ENCODE measurements around the gene SMIM33.
A peak's percentile ranks its signal among the peaks of the same experiment; 100 is the strongest.
"Not testable (repeated sequence)": the region's sequence is repeated elsewhere in the genome, so short reads cannot be mapped to it uniquely, and the experiment has no call there.

The SMIM33 gene

DNA sequence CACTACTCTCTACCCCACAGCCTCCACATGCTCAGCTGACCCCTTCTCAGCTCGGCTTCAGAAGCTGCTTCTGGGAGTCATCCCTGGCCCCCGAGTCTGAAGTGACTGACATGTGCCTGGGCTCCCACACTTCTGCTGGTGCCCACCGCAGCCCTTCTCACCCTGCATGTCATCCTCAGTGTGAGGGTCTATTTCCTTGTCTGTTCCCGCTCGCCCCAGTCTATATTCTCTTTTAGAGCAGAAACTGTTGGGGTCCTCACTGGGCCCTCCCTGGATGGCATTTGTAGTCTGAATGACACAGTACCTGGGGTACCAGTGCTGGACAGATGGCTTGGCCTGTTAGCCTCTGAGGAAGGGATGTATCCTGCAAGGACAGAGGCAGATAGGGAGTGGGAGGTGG is 13.6 kb upstream of the SMIM33 start:
- no peak for DNase-seq

DNA sequence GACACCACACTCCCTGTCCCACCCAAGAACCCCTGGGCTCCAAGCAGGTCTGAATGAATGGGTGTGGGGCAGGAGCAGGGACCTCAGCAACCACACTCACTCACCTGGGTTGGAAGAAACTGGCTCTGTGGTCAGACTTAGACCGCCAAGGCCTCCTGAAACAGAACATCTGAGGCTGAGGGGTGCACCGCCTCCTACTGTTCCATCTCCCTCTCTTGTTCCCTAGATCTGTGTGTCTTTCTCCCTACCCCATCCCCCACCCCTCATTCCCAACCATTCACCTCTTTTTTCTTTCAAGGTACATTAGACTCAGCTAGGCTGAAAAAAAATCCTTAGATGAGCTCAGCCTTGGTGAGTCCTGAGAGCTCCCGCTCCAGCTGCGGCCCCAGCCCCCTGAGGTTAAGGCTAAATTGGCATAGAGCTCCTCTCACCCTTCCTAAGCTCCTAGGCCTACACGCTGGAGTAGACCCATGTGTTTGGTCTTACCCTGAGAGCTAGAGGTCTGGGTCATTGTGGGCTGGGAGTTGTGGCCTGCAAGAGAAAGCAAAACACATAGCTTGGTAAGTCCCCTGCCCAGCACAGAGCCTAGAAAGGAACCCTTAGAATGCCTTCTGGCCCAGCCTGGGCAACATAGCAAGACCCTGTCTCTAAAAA is 13.0 kb upstream of the SMIM33 start:
- peak in 1 of 5 donors; percentile 36 for DNase-seq

DNA sequence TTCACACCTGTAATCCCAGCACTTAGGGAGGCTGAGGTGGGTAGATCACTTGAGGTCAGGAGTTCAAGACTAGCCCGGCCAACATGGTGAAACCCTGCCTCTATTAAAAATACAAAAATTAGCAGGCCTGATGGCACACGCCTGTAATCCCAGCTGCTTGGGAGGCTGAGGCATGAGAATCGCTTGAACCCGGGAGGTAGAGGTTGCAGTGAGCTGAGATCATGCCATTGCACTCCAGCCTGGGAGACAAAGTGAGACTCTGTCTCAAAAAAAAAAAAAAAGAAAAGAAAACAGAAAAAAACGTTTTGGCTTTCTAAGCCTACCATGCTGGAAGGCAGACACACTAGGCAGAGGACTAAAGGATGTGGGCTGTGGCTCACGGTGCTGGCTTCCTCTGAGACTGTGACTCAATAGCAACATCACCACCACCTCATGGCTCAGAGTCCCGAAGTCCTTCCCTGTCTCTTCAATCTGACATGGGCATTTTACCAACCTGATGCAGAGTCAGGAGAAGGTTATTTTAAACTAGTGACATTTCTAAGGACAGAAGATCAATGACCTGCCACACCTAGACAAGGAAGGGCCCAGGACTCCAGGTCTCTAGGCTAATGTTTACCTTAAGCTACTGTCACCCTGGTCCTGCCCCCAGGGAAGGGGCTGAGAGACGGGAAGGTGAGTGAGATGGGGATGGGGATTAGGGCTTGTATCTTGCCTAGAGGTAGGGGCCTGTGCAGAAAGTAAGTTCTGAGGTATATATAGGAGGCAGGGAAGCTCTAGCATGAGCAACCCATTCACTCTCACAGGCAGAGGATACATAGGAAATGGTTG is 12.0 kb upstream of the SMIM33 start:
- peak; percentile 56 to 94 (median 74) for DNase-seq

DNA sequence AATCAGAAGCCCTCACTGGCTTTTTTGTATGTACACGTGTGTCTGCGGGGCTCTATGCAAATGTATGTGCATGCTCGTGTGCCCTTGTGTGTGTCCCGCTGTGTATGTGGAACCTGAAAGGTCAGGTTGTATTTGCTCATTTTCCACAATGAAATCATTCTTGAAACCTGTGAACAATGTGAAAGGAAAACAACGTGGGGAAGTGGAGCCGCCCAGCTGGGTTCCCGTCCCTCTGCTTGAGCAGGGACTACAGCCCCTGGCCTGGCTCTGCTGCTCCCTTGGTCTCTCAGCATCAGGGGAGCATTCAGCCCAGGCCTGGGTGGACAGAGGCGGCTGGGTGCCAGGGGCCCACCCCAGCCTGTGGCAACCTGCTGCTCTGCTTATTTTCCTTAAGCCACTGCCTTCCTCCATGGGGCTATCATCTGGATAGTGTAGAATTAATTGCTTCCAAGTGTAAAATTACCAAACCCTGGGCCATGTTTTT is 11.3 kb upstream of the SMIM33 start:
- DNase-seq, result peak in 1 of 5 donors; percentile 48

DNA sequence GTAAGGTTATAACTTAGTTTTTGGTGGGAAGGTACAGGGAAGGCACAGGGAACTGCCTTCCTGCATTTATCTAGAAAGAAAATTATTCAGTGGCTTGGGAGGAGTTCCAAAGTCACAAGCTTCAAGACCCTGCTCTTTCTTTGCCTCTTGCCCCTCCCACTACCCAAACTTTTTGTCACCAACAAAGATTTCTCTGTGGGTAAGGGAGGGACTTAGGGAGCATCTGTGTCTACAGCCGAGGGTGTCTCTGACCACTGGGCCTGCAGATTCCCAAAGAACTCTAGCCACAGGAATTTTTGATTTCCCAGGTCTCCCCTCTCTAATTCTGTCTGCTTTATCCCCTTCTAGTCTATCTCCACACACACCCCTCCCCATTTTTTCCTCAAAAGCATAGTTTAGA is 10.3 kb upstream of the SMIM33 start:
- DNase-seq, result no peak

DNA sequence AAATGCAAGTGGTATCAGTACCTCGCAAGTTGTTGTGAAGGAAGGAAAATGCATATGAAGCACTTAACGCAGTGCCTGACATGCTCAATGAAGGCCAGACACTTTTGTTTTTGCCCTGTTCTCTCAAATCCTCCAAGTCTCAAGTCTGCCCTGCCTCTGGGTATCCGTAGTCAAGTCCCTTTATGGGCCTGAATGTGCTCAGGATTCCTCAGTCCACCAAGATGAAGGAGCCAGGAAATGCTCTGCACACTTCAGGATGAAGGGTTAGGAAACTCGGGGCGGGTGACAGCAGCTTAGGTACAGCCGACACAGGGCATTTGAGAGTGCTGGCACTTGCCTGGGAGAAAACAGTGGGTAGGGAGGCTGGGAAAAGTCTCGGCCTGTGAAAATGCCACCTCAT is 9.6 kb upstream of the SMIM33 start:
- DNase-seq, result no peak

DNA sequence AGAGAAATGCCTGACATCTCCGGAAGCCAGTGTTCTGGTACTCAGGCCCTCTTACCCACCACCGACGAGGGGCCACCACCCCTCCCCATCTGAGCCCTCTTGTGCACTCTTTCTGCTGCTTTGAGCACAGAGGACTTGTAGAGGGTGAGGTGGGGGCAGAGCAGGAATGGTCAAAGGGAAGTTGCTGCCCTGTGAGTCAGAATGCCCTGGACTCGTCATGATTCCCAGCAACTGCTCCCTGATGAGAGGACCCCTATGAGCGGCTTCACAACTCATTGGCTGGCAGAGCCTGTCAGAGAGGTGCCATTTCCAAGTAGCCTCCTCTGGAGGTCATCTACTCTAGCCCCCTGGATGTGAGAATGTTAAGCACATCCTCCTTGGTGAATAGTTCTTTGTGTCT is 9.1 kb upstream of the SMIM33 start:
- DNase-seq, result no peak

DNA sequence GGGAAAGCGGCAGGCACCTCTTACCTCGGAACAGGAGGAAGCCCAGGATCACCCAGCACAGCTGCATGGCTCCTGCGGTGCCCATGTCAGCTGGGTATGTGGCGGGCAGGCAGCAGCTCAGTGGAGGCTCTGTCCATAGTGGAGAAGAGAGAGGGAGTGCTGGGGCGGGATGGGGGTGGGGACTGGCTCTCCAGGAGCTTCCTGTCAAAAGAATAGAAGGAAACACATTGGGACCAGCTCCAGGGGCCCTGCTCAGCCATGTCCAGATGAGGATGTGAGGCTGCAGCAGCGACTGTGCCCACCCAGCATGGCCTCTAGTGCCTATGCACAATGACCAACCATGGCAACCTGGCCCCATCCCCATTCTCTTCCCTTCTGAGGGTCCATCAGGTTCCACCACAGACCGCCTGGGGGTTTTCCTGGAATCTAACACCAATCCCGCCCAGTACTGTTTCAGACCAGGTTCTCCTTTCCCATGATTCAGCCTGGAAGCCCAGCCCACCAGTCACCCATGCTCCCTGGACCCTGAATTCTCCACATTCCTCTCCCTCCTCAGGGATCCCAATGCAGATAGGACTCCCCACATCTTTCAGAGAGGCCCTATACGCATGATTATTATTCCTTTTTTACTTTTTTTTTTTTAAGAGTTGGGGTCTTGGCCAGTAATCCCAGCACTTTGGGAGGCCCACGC is 8.1 kb upstream of the SMIM33 start, which contains the start of gene ECSCR:
ECSCR (minus strand) TSS at position 158 of the 691 bp plus-strand sequence; CDS start at position 85, 73 bp downstream.
- DNase-seq, result no peak

DNA sequence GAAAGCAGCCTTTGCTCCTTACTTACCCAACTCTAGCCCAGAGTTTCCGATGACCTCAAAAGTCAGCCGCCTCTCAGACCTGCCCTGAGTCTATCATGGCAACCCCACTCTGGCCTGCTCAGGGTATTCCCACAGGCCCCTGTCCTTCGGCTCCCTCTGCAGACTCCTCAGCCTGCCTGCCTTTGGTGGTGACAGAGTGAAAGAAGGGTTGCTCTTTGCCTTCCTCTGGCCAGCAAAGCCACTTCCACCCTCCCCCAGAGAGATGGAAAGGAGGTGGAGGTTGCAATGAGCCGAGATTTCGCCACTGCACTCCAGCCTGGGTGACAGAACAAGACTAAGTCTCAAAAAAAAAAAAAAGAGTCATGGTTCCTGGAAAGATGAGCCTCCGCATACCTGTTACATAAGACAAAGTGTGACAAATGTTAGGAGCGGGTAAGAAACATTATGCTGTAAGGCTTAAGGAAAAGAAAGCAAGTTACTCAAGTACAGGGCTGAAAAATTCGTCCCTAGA is 2.3 kb upstream of the SMIM33 start:
- no peak for DNase-seq

DNA sequence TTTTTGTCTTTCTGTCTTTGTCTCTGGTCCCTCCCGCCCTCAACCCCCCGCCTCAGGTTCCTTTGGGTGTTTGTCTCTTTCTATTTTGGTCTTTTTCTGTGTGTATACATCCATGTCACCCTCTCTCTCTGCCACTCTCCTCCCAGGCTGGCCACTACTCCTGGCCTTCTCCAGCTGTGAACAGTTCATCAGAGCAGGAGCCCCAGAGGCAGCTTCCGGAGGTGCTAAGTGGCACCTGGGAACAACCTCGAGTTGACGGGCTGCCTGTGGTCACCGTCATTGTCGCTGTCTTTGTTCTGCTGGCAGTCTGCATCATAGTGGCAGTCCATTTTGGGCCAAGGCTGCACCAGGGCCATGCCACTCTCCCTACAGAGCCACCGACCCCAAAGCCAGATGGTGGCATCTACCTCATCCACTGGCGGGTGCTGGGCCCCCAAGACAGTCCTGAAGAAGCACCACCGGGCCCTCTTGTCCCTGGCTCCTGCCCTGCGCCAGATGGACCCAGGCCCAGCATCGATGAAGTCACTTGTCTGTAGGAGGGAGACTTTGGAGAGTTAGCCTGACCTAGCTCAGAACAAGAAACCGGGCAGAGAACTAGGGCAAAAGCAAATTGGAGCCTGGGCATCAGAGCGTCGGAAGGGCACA is 1.7 kb downstream of the SMIM33 start:
- DNase-seq, result no peak

DNA sequence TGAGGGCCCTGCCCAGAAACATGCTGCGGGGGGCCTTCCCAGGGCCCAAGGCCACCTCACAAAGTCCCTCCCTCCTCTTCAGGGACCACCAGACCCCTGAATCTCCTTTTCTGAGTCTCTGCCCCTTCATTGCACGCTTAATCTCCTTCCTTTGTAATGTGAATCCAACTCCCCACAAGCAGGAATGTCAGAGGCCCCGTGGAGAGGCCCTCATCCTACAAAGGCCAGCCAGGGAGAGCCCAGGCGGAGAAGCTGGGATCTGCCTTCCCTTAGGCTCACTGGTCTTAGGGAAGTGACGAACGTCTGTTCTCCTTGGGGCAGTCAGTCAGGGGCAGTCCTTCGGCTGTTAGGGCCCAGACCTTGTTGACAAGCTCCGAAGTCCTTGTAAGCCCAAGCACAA is 2.3 kb downstream of the SMIM33 start:
- no peak for DNase-seq

DNA sequence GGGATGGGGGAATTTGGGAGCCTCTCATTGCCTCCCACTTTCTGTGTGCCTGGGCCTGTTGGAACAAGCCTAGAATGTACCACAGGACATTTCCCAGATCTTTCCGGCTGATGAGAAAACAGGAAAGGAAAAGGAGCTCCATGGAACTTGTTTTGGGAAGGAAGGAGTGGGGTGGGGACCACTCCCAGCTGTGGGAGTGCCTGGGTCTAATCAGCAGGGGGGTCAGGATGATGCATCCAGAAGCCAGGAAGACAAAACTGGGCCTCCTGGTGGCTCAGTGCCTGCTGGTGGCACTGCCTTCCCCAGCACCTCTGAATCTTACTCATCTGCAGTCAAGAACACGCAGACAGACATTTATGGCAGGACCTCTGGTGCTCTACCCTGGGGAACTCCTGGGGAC is 2.8 kb downstream of the SMIM33 start:
- no peak for DNase-seq

DNA sequence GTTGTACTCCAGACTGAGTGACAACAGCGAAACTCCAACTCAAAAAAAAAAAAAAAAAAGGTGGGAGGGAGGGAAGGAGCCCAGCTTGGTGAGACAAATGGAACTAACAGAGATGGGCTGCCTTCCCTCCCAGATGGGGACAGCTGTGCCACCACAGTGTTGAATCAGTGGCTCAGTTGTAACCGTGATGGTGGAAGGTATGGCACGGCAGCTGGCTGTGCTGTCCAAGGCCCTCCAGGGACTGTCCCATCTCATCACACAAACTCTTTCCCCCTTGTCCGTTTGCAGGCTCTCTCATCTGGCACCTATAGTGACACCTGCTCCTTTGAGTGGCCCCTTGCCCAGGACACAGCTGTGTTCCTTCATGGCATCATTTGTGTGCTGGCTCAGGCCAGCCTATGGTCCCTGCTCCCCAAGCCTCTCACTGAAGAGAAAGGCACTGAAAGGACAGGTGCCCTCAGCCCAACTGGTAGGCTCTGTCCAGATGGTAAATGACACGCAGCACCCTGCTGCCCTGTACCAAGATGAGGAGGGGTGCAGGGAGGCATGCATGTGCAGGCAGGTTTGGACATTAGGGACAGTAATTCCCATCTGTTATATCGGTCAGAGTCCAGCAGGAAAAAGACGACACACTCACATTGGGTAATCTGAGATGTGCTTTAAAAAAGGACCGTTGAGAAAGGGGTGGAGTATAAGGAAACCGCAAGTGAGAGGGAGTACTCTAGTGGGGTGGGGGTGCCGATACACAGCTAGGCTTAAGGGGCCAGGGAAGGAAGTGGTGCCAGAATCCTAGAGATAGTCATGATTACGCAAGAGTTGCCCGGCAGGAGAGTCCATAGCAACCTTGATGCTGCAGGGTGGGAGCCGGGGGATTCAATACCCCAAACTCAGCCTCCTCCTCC is 4.3 kb downstream of the SMIM33 start:
- DNase-seq, result peak in 1 of 5 donors; percentile 64

DNA sequence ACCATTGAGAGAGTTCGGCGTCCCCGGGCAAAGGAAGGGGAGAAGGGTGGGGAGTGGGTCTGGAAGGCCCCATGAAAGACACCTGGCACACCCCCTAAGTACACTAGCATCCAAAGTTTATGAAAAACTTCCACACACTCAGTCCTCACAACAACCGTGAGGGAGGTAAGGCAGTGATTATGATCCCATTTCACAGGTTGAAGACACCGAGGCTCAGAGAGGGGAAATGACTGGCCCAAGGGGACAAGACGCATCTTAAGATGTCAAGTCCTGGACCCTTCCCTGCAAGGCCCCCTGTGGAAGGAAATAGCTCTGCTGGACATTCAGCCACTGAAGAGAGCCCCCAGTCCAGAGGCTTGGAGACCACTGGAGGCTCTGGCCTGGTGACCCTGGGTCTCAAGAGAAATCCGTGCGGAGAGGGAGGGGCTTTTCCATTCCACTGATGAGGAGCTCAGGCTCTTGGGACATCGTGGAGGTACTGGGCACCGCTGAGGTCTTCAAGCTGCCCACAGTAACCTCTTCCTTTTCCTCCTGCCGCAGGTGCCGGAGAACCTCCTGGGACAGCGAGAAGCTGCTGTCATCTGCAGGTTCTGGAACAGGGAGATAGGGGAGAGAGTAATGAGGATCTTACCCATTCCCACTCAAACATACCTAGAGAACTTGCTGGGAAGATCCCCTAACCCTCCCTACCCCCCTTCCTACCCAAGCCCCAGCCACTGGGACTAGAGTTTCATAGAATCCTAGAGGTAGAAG is 5.2 kb downstream of the SMIM33 start:
- no peak for DNase-seq

DNA sequence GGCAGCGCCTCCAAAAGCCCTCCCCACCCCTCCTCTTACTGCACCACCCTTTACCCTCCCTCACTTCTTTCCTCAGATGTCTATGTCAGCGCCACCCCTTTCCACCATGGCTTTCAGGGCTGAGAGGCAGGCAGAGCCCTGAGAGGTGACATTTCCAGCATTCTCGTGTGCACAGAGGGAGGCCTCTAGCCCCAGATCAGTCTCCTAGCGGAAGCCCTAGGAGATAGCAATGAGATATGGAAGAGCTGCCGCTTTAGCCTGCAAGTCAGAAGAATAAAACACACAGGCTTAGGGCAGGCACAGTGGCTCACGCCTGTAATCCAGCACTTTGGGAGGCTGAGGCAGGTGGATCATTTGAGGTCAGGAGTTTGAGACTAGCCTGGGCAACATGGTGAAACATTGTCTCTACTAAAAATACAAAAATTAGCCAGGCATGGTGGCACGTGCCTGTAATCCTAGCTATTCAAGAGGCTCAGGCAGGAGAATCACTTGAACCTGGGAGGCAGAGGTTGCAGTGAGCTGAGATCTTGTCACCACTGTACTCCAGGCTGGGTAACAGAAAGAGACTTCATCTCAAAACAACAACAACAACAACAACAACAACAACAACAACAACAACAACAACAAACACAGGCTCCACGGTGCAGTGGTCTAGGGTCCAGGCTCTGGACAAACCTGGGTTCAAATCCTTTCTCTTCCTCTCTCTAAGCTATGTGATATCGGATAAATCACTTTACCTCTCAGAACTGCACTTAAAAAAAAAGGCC is 8.0 kb downstream of the SMIM33 start:
- DNase-seq, result not testable (repeated sequence)

DNA sequence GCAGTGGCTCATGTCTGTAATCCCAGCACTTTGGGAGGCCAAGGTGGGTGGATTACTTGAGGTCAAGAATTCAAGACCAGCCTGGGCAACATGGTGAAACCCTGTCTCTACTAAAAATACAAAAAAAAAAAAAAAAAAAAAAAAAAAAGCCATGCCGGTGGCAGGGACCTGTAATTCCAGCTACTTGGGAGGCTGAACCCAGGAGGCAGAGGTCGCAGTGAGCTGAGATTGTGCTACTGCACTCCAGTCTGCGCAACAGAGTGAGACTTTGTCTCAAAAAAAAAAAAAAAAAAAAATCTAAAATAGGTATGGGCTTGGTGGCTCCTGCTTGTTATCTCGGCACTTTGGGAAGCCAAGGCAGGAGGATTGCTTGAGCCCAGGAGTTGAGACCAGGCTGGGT is 8.9 kb downstream of the SMIM33 start:
- DNase-seq, result not testable (repeated sequence)

DNA sequence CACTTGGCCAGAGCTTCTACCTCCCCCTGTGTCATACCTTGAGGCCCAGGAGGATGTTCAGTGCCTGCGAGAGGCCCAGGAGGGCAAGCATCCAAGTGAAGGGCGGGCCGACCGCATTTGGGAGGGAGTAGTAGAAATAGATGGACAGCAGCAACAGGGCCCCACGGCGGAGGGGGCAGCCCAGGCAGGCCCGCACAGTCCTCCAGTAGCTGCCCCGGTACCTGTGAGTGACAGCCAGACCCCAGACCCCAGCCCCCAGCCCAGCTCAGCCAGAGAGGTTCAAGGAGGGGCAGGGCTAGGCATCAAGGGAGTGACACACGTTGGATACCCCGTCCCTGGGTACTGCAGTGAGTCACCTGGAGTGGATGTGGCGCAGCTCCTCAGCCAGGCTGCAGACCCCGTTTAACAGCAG is 10.3 kb downstream of the SMIM33 start:
- DNase-seq, result peak in 1 of 5 donors; percentile 48

DNA sequence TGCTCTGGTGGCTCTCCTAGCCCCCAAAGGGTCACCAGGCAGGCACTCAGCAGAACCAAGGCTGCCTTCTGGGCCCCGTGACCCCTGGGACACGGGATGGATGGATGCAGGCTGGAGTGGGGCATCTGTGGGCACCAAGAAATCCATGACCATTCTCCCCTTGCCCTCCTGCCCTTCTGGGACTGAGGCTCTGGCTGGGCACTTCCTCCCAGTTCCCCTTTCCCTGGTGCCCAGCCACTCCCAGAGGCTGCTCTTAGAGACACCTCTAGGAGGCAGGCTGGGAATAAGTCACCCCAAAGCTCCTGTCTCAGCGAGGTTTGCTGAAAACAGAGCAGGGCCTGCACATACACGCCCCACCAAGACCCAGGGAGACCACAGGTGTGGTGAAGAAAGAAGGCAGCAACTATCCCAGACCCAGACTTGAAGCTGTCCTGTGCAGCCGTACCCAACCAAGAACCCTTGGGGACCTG is 10.8 kb downstream of the SMIM33 start:
- DNase-seq, result no peak

DNA sequence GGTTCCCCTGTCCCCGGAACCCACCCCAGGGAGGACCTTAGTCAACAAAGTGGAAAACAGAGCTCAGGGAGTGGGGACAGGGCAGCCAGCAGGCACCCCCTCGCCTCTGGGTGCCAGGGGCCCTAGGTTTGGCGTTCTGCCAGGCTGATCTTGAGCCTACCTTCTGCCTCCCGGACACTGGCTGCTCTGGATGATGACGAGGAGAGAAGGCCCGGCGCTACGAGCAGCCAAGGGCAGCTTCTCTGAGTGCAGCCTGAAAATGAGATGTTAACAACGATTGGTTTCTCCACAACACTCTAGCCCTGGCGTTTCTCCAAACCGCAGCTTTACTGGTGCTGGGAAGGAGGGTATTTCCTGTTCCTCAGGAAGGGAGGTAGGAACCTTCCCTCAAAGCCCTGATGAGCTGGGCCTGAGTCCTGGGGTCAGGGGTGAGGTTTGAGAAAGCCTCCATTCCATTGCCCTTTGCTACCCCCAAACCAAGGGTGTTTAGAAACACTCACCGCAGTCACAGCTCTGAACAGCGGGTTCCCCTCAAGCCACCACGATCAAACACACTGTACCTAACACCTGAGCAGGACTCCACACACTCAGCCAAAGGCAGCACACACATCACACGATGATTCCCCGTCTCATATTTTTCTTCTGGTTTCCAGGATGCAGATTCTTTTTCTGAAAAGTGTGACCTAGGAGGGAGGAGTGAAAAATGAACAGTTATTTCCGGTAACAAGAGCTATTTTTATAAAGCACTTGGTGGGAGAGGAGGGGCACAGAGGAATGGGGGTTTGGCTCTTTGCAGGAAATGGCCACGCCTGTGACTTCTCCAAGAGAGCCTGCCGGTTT is 11.5 kb downstream of the SMIM33 start, which contains the start of gene STING1:
STING1 (minus strand) TSS at position 709 of the 840 bp plus-strand sequence. CDS start 1,054 bp downstream, outside the sequence.
- DNase-seq, result peak; percentile 27 to 83 (median 45)

All from T-helper 1 cell (primary cell).